PC-3 (cell line): Measurements from ENCODE around the gene SIL1. TPM values are rescaled to one million over a fixed set of nuclear protein-coding genes. Genes with fewer than 3 reads are reported as not detected.

ENCODE experiments used
- ATAC-seq: fragments of 200-7000 bp; cut with Tn5 transposase; 2 replicates; pipeline ENCODE4 v1.9.1; 2020; ENCODE audit warnings: mild to moderate bottlenecking, moderate library complexity
- BruUV-seq: library from RNA; stranded (reverse); fragments of 400-500 nt; replicated peaks from 2 replicates; lab custom pipeline; 2021; lab: Mats Ljungman, UMichigan
- CTCF ChIA-PET: fragments of 300-600 bp; sonication (Branson Sonifier 250); formaldehyde crosslinking; loops from one replicate; lab custom pipeline; 2022; ENCODE audit warnings: antibody characterized with exemption; lab: Charles Lee
- POLR2A ChIA-PET: fragments of 300-600 bp; sonication (Branson Sonifier 250); formaldehyde crosslinking; loops from one replicate; lab custom pipeline; 2022; ENCODE audit warnings: antibody characterized with exemption; ENCODE audit not compliant: unreplicated experiment; lab: Charles Lee
- DNase-seq: peaks from one replicate; pipeline ENCODE4 v3.0.0-alpha.2; 2015
- H2AFZ ChIP-seq: fragments of 300-600 bp; sonication (generic); 2 replicates; pipeline ENCODE4 v1.6.0; 2016; ENCODE audit warnings: antibody characterized with exemption, low read length
- H3F3A ChIP-seq: fragments of 300-600 bp; sonication (generic); one replicate; pipeline ENCODE4 v1.6.0; 2017; ENCODE audit warnings: antibody characterized with exemption, low read length, control low read depth, mild to moderate bottlenecking; ENCODE audit not compliant: unreplicated experiment
- H3K27ac ChIP-seq: fragments of 300-600 bp; sonication (generic); 2 replicates; pipeline ENCODE4 v1.5.1; 2016; ENCODE audit warnings: mild to moderate bottlenecking, low read length
- H3K27me3 ChIP-seq: fragments of 300-600 bp; sonication (generic); 2 replicates; pipeline ENCODE4 v1.6.1; 2016; ENCODE audit warnings: low read length, mixed read lengths
- H3K36me3 ChIP-seq: fragments of 300-600 bp; sonication (generic); 2 replicates; pipeline ENCODE4 v1.6.1; 2016; ENCODE audit warnings: low read depth, mixed run types, low read length, mixed read lengths
- H3K4me1 ChIP-seq: fragments of 300-600 bp; sonication (generic); 2 replicates; pipeline ENCODE4 v1.5.1; 2016; ENCODE audit warnings: low read length; ENCODE audit not compliant: insufficient read depth
- H3K4me2 ChIP-seq: fragments of 300-600 bp; sonication (generic); 2 replicates; pipeline ENCODE4 v1.6.0; 2016; ENCODE audit warnings: low read length
- H3K4me3 ChIP-seq: fragments of 300-600 bp; sonication (generic); 2 replicates; pipeline ENCODE4 v1.5.1; 2016; ENCODE audit warnings: mild to moderate bottlenecking, low read length, mixed read lengths
- H3K79me2 ChIP-seq: fragments of 300-600 bp; sonication (generic); 2 replicates; pipeline ENCODE4 v1.6.1; 2017; ENCODE audit warnings: low read length, mixed read lengths
- H3K9ac ChIP-seq: fragments of 300-600 bp; sonication (generic); 2 replicates; pipeline ENCODE4 v1.6.0; 2016; ENCODE audit warnings: mild to moderate bottlenecking, low read length
- H3K9me2 ChIP-seq: fragments of 300-600 bp; sonication (generic); replicated peaks from 2 replicates; pipeline ENCODE4 v1.6.1; 2016; ENCODE audit warnings: mixed run types, low read length, mixed read lengths
- H3K9me3 ChIP-seq: fragments of 300-600 bp; sonication (generic); 2 replicates; pipeline ENCODE4 v1.6.1; 2016; ENCODE audit warnings: low read length, mixed read lengths
- H4K20me1 ChIP-seq: fragments of 300-600 bp; sonication (generic); 2 replicates; pipeline ENCODE4 v1.6.1; 2016; ENCODE audit warnings: low read length, mixed read lengths
- EZH2 ChIP-seq: fragments of 300-600 bp; sonication (generic); IDR thresholded peaks from one replicate; pipeline ENCODE4 v1.6.1; 2017; ENCODE audit warnings: antibody characterized with exemption, mild to moderate bottlenecking, low read length; ENCODE audit not compliant: unreplicated experiment
- EZH2phosphoT487 ChIP-seq: fragments of 300-600 bp; sonication (generic); IDR thresholded peaks from 2 replicates; pipeline ENCODE4 v1.6.1; 2018; ENCODE audit warnings: mild to moderate bottlenecking, antibody characterized with exemption, low read length, borderline replicate concordance
- intact Hi-C: fragments of 100-400 bp; cut with micrococcal nuclease; formaldehyde crosslinking; loops from 2 replicates; pipeline ENCODE4 v1.9.0; 2023
- total RNA-seq: library from RNA; depleted of rRNA; stranded (reverse); fragments of >200 nt; gene quantifications from 2 replicates; pipeline ENCODE4 v1.2.3, GENCODE V29; 2014
- TF ChIP-seq, protein P1 (sequence below): fragments of 300-600 bp; sonication (generic); conservative IDR thresholded peaks from 2 replicates; pipeline ENCODE4 v1.5.1; 2017; ENCODE audit warnings: antibody characterized with exemption, low read depth, mild to moderate bottlenecking, low read length

The SIL1 gene
- total RNA-seq, 1 experiment from 2014 or later, result 7.9 TPM

DNA sequence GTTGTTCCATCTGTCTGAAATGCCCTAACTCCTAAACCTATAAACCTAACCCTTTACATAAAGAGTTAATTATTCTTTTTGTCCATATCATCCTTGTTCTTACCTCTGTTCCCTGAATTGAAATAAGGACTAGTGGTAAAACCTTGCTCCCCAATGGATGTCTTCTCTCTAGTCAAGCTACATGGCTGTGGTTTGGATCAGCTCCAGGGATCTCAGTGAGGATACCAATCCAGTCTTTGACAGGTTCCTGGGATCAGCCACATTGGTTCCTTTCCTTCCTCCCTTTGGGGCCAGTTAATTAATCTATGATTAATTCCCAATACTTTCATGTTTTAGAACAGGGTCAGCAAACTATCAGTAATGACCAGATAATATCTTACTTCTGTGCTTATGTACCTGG, 151.6 kb downstream of the SIL1 start:
- H3K9me3 ChIP-seq, result no peaks in the 10 kb centered on the region
- no peak overlapping the region for H3K4me2 ChIP-seq
- H4K20me1 ChIP-seq, result no peaks in the 10 kb centered on the region
- no peaks in the 10 kb centered on the region for H3K27me3 ChIP-seq
- CTCF ChIA-PET, result no interaction called here
- POLR2A ChIA-PET, result no interaction called here
- no peaks in the 10 kb centered on the region for H3F3A ChIP-seq
- no peak overlapping the region for H3K9ac ChIP-seq
- H3K4me1 ChIP-seq, result no peaks in the 10 kb centered on the region
- no TSS peak for BruUV-seq
- H3K4me3 ChIP-seq, result no peak overlapping the region
- H3K79me2 ChIP-seq, result no peaks in the 10 kb centered on the region
- no peak overlapping the region for H2AFZ ChIP-seq
- ATAC-seq, result no peak
- DNase-seq, result no peak
- H3K9me2 ChIP-seq, result no peaks in the 10 kb centered on the region
- H3K27ac ChIP-seq, result no peak overlapping the region
- H3K36me3 ChIP-seq, result no peaks in the 10 kb centered on the region
- TF ChIP-seq, protein P1, sequence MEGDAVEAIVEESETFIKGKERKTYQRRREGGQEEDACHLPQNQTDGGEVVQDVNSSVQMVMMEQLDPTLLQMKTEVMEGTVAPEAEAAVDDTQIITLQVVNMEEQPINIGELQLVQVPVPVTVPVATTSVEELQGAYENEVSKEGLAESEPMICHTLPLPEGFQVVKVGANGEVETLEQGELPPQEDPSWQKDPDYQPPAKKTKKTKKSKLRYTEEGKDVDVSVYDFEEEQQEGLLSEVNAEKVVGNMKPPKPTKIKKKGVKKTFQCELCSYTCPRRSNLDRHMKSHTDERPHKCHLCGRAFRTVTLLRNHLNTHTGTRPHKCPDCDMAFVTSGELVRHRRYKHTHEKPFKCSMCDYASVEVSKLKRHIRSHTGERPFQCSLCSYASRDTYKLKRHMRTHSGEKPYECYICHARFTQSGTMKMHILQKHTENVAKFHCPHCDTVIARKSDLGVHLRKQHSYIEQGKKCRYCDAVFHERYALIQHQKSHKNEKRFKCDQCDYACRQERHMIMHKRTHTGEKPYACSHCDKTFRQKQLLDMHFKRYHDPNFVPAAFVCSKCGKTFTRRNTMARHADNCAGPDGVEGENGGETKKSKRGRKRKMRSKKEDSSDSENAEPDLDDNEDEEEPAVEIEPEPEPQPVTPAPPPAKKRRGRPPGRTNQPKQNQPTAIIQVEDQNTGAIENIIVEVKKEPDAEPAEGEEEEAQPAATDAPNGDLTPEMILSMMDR, result no peak
- TF ChIP-seq EZH2phosphoT487 (no peak), EZH2 (no peak)
- intact Hi-C loops, result no loop called here

DNA sequence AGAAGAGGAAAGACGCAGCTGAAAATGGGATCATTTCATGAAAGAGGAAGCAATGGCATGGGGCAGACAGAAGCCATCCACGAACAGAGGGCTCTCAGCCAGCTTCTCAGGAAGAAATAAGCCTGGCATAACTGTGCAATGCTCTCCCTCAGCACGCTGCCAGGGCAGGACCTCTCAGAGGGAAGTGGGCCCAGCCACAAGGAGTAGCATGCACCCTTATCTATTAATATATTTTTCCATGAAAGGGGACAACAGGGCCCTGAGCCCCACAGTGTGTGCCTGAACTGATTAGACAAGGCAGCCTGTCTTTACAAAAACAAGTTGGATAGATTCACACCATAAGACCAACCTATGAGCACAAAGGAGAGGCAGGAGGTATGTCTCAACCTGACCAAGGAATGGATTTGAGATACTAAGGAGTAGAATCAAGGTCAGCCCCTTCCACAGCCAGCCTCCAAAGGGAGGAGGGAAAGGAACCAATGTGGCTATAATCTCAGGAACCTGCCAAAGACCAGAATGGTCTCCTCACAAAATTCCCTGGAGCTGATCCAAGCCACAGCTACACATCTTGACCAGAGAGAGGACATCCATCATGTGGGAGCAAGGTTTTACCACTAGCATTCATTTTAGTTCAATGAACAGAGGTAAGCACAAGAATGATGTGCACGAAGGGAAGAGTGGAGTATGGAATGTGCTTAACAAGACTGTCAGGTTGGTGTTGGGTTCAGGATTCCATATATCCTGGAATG, 154.8 kb downstream of the SIL1 start:
- H2AFZ ChIP-seq, result no peak overlapping the region
- ATAC-seq, result no peak

More for the DNA sequence above, 154.8 kb downstream of the SIL1 start:
- no peak overlapping the region for H3K27ac ChIP-seq
- CTCF ChIA-PET, result no interaction called here
- POLR2A ChIA-PET, result no interaction called here
- no TSS peak for BruUV-seq
- no peaks in the 10 kb centered on the region for H3F3A ChIP-seq
- no peak for DNase-seq
- H3K36me3 ChIP-seq, result no peaks in the 10 kb centered on the region
- no peaks in the 10 kb centered on the region for H3K9me3 ChIP-seq
- TF ChIP-seq EZH2phosphoT487 (no peak), EZH2 (no peak)
- TF ChIP-seq, protein P1, result no peak
- no peak overlapping the region for H3K4me2 ChIP-seq
- no peaks in the 10 kb centered on the region for H3K9me2 ChIP-seq
- intact Hi-C loops, result no loop called here
- H4K20me1 ChIP-seq, result no peaks in the 10 kb centered on the region
- no peaks in the 10 kb centered on the region for H3K27me3 ChIP-seq
- H3K4me1 ChIP-seq, result no peaks in the 10 kb centered on the region
- no peak overlapping the region for H3K4me3 ChIP-seq
- no peaks in the 10 kb centered on the region for H3K79me2 ChIP-seq
- H3K9ac ChIP-seq, result no peak overlapping the region
